Measurements from ENCODE around the gene ZNF326.
"Not testable (repeated sequence)": the region's sequence is repeated elsewhere in the genome, so short reads cannot be mapped to it uniquely, and the experiment has no call there.

Gene ZNF326

DNA sequence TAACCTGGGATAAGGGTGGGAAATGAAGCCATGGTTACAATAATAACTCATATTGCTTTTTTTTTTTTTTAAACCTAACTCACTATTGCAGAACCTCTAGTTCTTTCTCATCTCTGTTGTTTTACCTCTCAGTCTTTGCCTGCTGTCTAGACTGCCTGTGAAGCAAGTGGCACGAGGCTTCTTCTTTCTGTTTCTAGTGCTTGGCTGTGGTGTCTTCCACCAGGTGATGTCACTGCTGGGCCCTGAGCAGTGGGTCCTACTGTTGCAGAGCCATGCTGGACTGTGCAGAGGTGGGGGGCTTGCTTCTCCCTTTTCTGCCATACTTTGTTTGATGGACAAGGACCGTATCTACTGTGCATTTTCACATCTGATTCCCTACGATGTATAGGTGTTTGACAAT is 51.7 kb downstream of the ZNF326 start:
- no peaks in the 10 kb centered on the region for H3K36me3 ChIP-seq
- H3K9me3 ChIP-seq (ENCODE audit: severe bottlenecking): no peaks in the 10 kb centered on the region
- no peak for DNase-seq
- TF ChIP-seq, protein P1, sequence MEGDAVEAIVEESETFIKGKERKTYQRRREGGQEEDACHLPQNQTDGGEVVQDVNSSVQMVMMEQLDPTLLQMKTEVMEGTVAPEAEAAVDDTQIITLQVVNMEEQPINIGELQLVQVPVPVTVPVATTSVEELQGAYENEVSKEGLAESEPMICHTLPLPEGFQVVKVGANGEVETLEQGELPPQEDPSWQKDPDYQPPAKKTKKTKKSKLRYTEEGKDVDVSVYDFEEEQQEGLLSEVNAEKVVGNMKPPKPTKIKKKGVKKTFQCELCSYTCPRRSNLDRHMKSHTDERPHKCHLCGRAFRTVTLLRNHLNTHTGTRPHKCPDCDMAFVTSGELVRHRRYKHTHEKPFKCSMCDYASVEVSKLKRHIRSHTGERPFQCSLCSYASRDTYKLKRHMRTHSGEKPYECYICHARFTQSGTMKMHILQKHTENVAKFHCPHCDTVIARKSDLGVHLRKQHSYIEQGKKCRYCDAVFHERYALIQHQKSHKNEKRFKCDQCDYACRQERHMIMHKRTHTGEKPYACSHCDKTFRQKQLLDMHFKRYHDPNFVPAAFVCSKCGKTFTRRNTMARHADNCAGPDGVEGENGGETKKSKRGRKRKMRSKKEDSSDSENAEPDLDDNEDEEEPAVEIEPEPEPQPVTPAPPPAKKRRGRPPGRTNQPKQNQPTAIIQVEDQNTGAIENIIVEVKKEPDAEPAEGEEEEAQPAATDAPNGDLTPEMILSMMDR (IDR thresholded peaks at IDR 0.05; ENCODE audit: low read depth, low read length): no peak
- no peak overlapping the region for H3K27ac ChIP-seq
- no peaks in the 10 kb centered on the region for H3K27me3 ChIP-seq (ENCODE audit: insufficient read depth, low read depth, severe bottlenecking)
- H3K4me3 ChIP-seq (ENCODE audit: low read depth, low read length): no peak overlapping the region

DNA sequence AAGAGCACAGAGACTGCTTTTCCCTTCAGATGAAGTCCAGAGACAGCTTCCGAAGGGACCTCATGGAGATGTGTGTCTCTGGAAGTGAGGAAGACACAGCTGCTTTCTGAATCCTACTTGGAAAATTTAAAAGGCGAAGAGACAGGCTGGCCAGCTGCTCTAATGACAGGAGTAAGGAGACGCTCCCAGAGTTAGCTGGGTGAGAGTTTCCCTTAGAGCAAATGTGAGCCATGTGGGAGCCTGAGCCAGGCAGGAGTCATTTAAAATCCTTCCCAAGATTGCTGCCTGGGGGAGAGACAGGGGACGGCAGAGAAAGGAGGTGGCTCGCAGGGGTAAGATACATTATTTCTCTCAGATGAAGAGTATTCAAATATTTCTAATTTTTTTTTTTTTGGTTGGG is 53.1 kb downstream of the ZNF326 start:
- DNase-seq: no peak
- H3K27me3 ChIP-seq (ENCODE audit: insufficient read depth, low read depth, severe bottlenecking): no peaks in the 10 kb centered on the region
- no peak overlapping the region for H3K4me3 ChIP-seq (ENCODE audit: low read depth, low read length)
- H3K27ac ChIP-seq: no peak overlapping the region
- H3K36me3 ChIP-seq: no peaks in the 10 kb centered on the region
- H3K9me3 ChIP-seq (ENCODE audit: severe bottlenecking): no peaks in the 10 kb centered on the region
- TF ChIP-seq, protein P1 (IDR thresholded peaks at IDR 0.05; ENCODE audit: low read depth, low read length): no peak

DNA sequence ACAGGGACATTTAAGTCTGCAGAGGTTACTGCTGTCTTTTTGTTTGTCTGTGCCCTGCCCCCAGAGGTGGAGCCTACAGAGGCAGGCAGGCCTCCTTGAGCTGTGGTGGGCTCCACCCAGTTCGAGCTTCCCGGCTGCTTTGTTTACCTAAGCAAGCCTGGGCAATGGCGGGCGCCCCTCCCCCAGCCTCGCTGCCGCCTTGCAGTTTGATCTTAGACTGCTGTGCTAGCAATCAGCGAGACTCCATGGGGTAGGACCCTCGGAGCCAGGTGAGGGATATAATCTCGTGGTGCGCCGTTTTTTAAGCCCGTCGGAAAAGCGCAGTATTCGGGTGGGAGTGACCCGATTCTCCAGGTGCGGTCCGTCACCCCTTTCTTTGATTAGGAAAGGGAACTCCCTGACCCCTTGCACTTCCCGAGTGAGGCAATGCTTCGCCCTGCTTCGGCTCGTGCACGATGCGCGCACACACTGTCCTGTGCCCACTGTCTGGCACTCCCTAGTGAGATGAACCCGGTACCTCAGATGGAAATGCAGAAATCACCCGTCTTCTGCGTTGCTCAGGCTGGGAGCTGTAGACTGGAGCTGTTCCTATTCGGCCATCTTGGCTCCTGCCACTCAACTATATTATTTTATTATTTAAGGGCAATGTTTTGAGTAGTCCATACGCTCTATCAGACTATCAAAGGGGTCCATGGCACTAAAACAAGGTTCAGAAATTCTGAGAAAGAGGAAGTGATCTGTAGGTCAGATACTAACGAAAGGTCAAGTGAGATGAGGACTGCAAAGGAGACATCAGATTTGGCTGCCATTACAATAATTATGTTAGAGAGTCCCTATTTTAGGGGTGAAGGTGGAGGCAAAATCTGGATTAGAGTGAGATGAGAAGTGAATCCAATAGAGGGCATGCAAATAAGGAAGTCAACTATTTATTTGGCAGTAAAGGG is 68.1 kb downstream of the ZNF326 start:
- not testable (repeated sequence) for H3K4me3 ChIP-seq (ENCODE audit: low read depth, low read length); H3K36me3 ChIP-seq; DNase-seq; H3K27ac ChIP-seq; H3K9me3 ChIP-seq (ENCODE audit: severe bottlenecking); H3K27me3 ChIP-seq (ENCODE audit: insufficient read depth, low read depth, severe bottlenecking)

DNA sequence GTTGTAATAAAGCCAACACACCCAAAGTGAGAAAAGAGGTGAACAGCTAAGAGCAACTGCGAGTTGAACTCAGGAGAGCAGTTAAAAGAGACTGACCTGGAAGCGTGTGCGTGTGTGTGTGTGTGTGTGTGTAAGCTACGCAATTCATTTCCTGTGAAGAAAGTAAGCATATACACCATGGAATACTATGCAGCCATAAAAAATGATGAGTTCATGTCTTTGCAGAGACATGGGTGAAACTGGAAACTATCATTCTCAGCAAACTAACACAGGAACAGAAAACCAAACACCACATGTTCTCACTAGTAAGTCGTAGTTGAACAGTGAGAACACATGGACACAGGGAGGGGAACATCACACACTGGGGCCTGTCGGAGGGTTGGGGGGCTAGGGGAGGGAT is 69.2 kb downstream of the ZNF326 start:
- H3K36me3 ChIP-seq; H3K4me3 ChIP-seq (ENCODE audit: low read depth, low read length); DNase-seq; H3K27ac ChIP-seq; H3K9me3 ChIP-seq (ENCODE audit: severe bottlenecking); H3K27me3 ChIP-seq (ENCODE audit: insufficient read depth, low read depth, severe bottlenecking): not testable (repeated sequence)

DNA sequence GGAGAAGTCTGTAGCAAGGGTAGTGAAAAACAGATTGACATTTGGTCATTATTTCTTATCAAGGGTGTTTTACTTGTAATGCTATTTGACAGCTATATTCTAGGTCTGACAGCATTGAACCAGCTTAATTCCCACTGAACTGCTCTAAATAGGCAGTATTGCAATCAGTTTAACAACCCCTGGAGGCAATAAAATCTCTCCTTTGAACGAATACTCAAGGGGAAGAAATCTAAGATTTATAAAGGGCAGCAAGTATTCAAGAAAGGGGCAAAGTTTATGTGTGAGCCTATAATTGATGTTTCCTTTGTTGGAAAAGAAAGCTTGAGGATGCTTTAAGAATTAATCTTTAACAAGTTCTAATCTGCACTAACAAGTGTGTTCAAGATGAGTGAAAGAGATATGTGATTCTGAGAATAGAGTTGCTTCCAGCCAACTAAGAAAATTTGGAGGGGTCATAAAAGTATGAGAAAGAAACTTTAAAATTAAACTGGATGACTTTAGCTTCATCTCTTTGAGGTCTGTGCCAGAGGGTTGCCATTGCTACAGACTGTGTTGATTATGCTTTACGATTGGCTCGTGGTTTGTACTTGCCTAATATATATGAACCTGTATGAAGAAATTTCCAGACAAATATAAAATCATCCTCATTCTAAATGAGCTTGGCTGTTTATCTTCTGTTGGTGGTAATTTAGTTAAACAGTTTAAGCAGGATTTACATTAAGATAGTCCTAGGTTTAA is 72.5 kb downstream of the ZNF326 start:
- no peaks in the 10 kb centered on the region for H3K36me3 ChIP-seq
- H3K27me3 ChIP-seq (ENCODE audit: insufficient read depth, low read depth, severe bottlenecking): no peaks in the 10 kb centered on the region
- H3K4me3 ChIP-seq (ENCODE audit: low read depth, low read length): no peak overlapping the region
- no peak for DNase-seq
- TF ChIP-seq, protein P1 (IDR thresholded peaks at IDR 0.05; ENCODE audit: low read depth, low read length): no peak
- peaks cover 3% of the 10 kb centered on the region for H3K9me3 ChIP-seq (ENCODE audit: severe bottlenecking)
- no peak overlapping the region for H3K27ac ChIP-seq

DNA sequence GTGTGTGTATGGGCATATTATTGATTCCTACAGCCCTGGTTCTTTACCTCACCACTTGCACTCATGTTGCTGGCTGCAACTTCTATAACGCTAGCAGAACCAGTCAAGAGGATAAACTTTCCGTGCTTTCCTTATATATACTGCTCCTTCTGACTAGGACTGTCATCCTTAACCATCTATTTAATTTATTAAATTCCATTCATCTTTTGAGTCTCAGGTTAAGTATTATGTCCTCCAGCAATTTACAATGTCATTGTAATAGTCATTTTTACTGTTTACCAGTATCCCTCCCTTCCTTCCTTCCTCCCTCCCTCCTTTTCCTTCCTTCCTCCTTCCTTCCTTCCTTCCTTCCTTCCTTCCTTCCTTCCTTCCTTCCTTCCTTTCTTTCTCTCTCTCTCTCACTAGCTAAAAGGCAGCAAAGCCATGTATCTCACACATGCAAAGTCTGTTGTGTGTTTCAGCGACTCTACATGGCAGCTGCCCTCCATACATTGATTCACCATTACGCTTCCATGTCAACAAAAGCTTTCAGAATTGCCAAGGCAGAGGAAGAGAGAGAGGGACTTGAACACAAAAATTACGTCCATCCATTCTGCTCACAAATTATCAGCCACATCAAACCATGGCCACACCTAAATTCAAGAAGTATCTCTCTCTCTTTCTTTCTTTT is 73.8 kb downstream of the ZNF326 start:
- no peak for DNase-seq
- H3K36me3 ChIP-seq: no peaks in the 10 kb centered on the region
- no peak overlapping the region for H3K4me3 ChIP-seq (ENCODE audit: low read depth, low read length)
- peaks cover 3% of the 10 kb centered on the region for H3K9me3 ChIP-seq (ENCODE audit: severe bottlenecking)
- TF ChIP-seq, protein P1 (IDR thresholded peaks at IDR 0.05; ENCODE audit: low read depth, low read length): no peak
- H3K27ac ChIP-seq: no peak overlapping the region
- H3K27me3 ChIP-seq (ENCODE audit: insufficient read depth, low read depth, severe bottlenecking): no peaks in the 10 kb centered on the region
